HG03095 (cell line): Measurements from ENCODE around the gene ITCH.

Experiments used
- ATAC-seq: cut with Tn5 transposase; IDR thresholded peaks from one replicate; pipeline ENCODE4 v1.9.1; 2021; ENCODE audit warnings: moderate library complexity; ENCODE audit not compliant: unreplicated experiment

ITCH gene

DNA sequence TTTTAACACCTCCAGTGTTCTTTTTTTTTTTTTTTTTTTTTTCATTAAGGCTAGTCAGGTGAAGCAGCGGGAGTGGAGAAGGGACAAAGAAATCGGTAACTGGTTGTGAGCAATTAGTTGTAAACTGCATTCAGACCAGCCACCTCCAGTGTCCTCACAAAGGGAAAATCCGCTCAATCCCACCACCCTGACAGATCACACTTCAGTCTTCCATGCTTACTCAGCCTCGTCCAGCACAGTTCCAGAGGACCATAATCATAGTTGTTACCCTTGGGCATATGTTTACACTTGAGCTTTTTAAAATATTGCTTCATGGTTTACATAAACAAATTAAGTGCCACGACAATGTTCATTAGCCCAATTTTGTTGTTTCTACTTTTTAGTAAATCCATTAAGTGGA, 163.4 kb downstream of the ITCH start:
- ATAC-seq = no peak

DNA sequence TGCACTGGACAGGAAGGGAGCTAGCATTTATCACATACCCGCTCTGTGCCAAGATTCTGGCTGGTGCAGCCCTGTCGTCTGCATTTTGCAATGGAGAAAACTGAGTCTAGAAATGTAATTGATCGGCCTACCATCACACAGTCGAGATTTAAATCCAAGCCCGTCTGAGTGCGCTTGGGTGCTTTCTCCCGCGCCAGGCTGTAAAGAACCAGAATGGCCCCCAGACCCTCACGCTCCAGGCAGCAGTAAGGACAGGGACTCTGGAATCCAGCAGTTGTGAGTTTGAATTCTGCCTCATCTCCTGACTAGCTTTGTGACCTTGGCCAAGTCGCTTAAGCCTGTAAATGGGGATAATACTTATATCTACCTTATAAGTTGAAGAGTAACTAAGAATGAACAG, 163.9 kb downstream of the ITCH start:
- ATAC-seq = no peak

- ATAC-seq = no peak
Observed at GRCh38 chr20:34528921-34529297, 165.8 kb downstream of the ITCH start.

DNA sequence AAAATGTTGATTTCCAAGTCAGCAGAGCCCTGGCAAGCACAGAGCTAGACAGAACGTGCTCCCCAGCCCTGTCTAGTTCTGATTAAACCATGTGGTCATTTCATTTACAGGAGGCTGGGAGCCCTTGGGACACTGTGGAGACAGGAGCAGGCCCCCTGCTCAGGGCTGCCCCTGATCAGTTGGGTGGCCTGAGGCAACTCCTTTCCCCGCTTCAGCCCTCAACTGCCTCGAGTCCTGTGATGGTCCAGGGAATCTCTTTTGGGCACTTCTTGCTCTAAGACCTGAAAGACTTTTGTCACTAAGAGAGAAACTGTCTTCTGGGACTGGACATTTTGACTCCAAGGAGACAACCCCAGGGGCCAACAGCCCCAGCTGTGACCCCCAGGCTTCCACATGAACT, 166.7 kb downstream of the ITCH start:
- ATAC-seq = no peak

- no peak for ATAC-seq
Observed at GRCh38 chr20:34530342-34530741, 167.3 kb downstream of the ITCH start.

GRCh38 chr20:34531608-34532265, 168.7 kb downstream of the ITCH start:
- ATAC-seq = no peak

GRCh38 chr20:34532320-34532719, 169.2 kb downstream of the ITCH start:
- no peak for ATAC-seq

- ATAC-seq = no peak
Observed at GRCh38 chr20:34532756-34533155, 169.7 kb downstream of the ITCH start.

- no peak for ATAC-seq
Observed at GRCh38 chr20:34534391-34535165, 171.5 kb downstream of the ITCH start.

DNA sequence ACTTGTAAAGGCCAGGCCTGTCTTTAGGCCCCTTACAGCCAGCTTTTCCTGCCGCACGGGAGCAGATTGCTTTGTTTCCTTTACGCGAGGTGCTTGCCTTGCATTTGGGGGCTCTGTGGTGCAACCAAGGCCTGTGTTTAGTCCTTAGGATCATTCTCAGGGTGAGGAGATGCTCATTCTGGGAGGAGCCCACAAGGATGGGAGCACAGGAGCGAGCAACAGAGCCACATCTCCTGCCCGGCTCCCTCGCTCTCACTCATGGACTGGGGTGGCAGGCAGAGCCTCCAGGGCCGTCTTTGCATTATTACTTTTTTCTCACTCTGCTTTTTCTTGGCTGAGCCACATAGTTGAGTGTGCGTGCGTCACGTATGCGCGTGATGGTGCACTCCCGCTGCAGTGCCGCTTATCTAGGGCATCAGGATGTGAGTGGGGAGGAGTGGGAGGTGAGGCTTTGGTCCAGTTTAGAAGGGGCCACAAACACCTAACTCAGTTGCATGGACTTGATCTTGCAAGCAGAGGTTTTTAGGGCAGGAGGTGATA, 172.3 kb downstream of the ITCH start:
- no peak for ATAC-seq

- no peak for ATAC-seq
Observed at GRCh38 chr20:34535857-34536256, 172.8 kb downstream of the ITCH start.

DNA sequence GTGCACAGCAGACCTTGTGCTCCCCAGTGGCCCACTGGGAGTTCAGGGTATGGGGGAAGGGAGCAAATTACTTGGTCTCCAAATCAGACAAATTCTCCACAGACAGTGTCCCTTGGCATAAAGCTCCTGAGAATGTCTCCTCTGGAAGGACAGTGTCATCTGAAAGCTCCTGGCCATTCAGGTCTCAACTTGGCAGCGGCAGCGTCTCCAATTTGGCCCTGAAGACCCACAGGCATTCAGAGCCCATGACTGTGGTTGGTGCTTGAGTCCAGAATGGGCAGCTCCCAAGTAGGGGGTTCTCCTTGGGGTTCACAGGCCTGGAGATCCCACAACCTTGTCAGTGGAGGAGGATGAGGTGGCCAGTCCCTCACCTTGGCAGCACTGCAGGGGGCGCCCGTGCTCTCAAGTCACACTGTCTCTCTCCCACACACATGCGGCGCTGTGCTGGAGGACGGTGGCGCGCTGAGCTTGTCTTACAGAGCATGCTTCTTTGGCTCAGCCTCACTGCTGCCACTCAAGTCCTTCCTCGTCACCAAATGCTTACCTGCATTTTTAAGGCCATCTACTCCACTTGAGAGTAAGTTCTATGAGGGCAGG, 173.8 kb downstream of the ITCH start:
- ATAC-seq = no peak

GRCh38 chr20:34537651-34538050, 174.6 kb downstream of the ITCH start:
- ATAC-seq = no peak

- ATAC-seq = no peak
Observed at GRCh38 chr20:34538671-34539123, 175.6 kb downstream of the ITCH start.

- no peak for ATAC-seq
Observed at GRCh38 chr20:34539756-34540155, 176.7 kb downstream of the ITCH start.

GRCh38 chr20:34540596-34541263, 177.7 kb downstream of the ITCH start:
- ATAC-seq = no peak

GRCh38 chr20:34541264-34541901, 178.3 kb downstream of the ITCH start:
- no peak for ATAC-seq

- no peak for ATAC-seq
Observed at GRCh38 chr20:34541917-34542316, 178.8 kb downstream of the ITCH start.

DNA sequence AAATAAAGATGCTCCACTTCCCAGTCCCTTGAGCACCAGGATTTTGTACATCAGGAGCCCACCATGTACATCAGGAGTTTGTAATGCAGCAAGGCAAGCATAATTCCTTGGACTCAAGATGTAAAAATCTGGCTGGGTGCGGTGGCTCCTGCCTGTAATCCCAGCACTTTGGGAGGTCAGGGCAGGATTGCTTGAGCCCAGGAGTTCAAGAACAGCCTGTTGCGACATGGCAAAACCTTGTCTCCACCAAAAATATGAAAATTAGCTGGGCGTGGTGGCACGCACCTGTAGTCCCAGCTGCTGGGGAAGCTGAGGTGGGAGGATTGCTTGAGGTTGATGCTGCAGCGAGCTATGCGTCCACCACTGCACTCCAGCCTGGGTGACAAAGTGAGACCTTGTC, 179.4 kb downstream of the ITCH start:
- no peak for ATAC-seq

- ATAC-seq = no peak
Observed at GRCh38 chr20:34543463-34544056, 180.5 kb downstream of the ITCH start.
